Body of pancreas (tissue), 4 donors: ENCODE measurements around the gene S100A14.
"Not testable (repeated sequence)": the region's sequence is repeated elsewhere in the genome, so short reads cannot be mapped to it uniquely, and the experiment has no call there.

Source experiments
- POLR2A ChIP-seq, 3 donors: fragments of 450-650 bp; IDR thresholded peaks; one replicate each; pipeline ENCODE4 v1.6.1; 2016; ENCODE audit warnings: antibody characterized with exemption in 3 of 3, mild to moderate bottlenecking in 2 of 3
- TF ChIP-seq, protein P1 (sequence below), 7 experiments: fragments of 450-650 bp in 4 of 7; fragments of 200-600 bp in 3 of 7; sonication (generic) in 3 of 7; IDR thresholded peaks; one replicate each; pipeline ENCODE4 v1.5.1; 2016 to 2019; ENCODE audit warnings: antibody characterized with exemption in 7 of 7

DNA sequence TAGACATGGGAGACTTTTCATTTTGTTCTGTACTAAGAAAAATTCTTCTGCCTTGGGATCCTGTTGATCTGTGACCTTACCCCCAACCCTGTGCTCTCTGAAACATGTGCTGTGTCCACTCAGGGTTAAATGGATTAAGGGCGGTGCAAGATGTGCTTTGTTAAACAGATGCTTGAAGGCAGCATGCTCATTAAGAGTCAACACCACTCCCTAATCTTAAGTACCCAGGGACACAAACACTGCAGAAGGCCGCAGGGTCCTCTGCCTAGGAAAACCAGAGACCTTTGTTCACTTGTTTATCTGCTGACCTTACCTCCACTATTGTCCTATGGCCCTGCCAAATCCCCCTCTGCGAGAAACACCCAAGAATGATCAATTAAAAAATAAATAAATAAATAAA, 32.6 kb downstream of the S100A14 start:
- TF ChIP-seq POLR2A (IDR thresholded peaks at IDR 0.05): not testable (repeated sequence)
- TF ChIP-seq, protein P1, sequence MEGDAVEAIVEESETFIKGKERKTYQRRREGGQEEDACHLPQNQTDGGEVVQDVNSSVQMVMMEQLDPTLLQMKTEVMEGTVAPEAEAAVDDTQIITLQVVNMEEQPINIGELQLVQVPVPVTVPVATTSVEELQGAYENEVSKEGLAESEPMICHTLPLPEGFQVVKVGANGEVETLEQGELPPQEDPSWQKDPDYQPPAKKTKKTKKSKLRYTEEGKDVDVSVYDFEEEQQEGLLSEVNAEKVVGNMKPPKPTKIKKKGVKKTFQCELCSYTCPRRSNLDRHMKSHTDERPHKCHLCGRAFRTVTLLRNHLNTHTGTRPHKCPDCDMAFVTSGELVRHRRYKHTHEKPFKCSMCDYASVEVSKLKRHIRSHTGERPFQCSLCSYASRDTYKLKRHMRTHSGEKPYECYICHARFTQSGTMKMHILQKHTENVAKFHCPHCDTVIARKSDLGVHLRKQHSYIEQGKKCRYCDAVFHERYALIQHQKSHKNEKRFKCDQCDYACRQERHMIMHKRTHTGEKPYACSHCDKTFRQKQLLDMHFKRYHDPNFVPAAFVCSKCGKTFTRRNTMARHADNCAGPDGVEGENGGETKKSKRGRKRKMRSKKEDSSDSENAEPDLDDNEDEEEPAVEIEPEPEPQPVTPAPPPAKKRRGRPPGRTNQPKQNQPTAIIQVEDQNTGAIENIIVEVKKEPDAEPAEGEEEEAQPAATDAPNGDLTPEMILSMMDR (IDR thresholded peaks at IDR 0.05): not testable (repeated sequence)
